Upper lobe of right lung (tissue), 1 donor: ENCODE data around the gene CDH13. TPM values are rescaled to one million over a fixed set of nuclear protein-coding genes. Genes with fewer than 3 reads are reported as not detected.

Source experiments
- ATAC-seq: fragments of 200-7000 bp; cut with Tn5 transposase; one replicate; pipeline ENCODE4 v1.9.1; 2020; ENCODE audit warnings: mild to moderate bottlenecking, moderate library complexity
- DNase-seq: peaks from one replicate; pipeline ENCODE4 v3.0.0-alpha.2; 2020
- H3K27ac ChIP-seq: fragments of 200-600 bp; one replicate; pipeline ENCODE4 v1.8.0; 2022
- H3K27me3 ChIP-seq: fragments of 200-600 bp; one replicate; pipeline ENCODE4 v1.8.0; 2022; ENCODE audit warnings: mild to moderate bottlenecking
- H3K36me3 ChIP-seq: fragments of 200-600 bp; one replicate; pipeline ENCODE4 v1.8.0; 2022
- H3K4me1 ChIP-seq: fragments of 200-600 bp; one replicate; pipeline ENCODE4 v1.8.0; 2022
- H3K4me3 ChIP-seq: fragments of 200-600 bp; one replicate; pipeline ENCODE4 v1.8.0; 2022; ENCODE audit warnings: mild to moderate bottlenecking
- H3K9me3 ChIP-seq: fragments of 200-600 bp; one replicate; pipeline ENCODE4 v1.8.0; 2022
- CTCF ChIP-seq: fragments of 200-600 bp; IDR thresholded peaks from one replicate; pipeline ENCODE4 v1.8.0; 2022; ENCODE audit warnings: antibody characterized with exemption
- intact Hi-C: fragments of 100-400 bp; cut with DNase I; formaldehyde crosslinking; loops from one replicate; pipeline ENCODE4 v1.11.0; 2022
- total RNA-seq: library from RNA; stranded (reverse); fragmentation: NEBNext Ultra II Directional; extraction: Animal tissue kit (Norgen Biotek cat#: 25700); gene quantifications from one replicate; pipeline ENCODE4 v1.2.1, GENCODE V29; 2021
- donor health status: DM: no; HTN: yes; CAD: no; lungs with severe emphysema.

Gene CDH13
- total RNA-seq, 1 donor from 2014 or later: 27.2 TPM

GRCh38 chr16:82748026-82748425, 121.3 kb downstream of the CDH13 start:
- ATAC-seq: no peak
- DNase-seq: no peak
- H3K4me3 ChIP-seq: no peak overlapping the region
- intact Hi-C loops: no loop called here
- no peaks in the 10 kb centered on the region for H3K4me1 ChIP-seq
- no peaks in the 10 kb centered on the region for H3K9me3 ChIP-seq
- TF ChIP-seq CTCF: no peak
- H3K27ac ChIP-seq: no peak overlapping the region
- H3K36me3 ChIP-seq: no peaks in the 10 kb centered on the region
- H3K27me3 ChIP-seq: no peaks in the 10 kb centered on the region

DNA sequence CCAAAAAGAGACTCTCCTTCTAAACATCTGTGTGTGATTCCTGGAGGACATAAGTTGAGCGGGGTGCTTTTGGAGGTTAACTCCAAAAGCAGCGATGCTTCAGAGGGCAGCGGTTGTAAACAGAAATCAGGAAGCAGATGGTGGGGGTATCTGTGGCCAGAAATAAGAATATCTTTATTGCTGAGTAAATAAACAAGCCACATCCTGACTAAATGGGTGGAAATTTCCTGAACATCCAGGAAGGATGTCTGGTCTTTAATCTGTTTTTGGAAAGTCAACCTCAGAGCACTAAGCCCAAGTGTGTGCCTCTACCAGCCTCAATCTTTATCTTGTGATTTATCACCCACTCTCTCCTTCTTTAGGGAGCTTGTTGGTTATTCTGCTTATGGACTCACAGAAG, 123.3 kb downstream of the CDH13 start:
- DNase-seq (no peak), ATAC-seq (no peak)
- no peaks in the 10 kb centered on the region for H3K9me3 ChIP-seq
- intact Hi-C loops: no loop called here
- no peak overlapping the region for H3K27ac ChIP-seq
- H3K36me3 ChIP-seq: no peaks in the 10 kb centered on the region
- no peaks in the 10 kb centered on the region for H3K4me1 ChIP-seq
- H3K4me3 ChIP-seq: no peak overlapping the region
- H3K27me3 ChIP-seq: no peaks in the 10 kb centered on the region
- no peak for TF ChIP-seq CTCF

DNA sequence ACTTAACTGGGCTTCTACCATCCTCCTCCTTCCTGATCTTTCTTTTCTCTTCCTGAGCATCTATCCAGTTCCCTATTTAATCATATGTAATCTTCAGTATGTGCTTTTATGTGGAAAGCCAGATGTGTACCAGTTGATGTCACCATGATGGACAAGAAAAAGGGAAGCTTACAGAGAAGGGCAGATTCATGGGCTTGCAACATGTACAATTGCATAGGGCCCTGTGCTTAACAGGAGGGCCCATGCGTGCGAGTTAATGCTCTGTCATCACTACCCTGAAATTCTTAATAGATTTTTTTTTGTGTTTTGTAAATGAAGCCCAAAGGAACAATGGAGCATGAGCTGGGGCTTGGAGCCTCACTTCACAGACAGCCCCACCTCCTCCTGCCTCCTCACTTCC, 124.3 kb downstream of the CDH13 start:
- Histone ChIP-seq H3K27ac (no peak overlapping the region), H3K36me3 (no peaks in the 10 kb centered on the region), H3K27me3 (no peaks in the 10 kb centered on the region), H3K9me3 (no peaks in the 10 kb centered on the region), H3K4me3 (no peak overlapping the region), H3K4me1 (no peaks in the 10 kb centered on the region)
- no peak for ATAC-seq
- no peak for DNase-seq
- intact Hi-C loops: no loop called here
- no peak for TF ChIP-seq CTCF

GRCh38 chr16:82752172-82752571, 125.4 kb downstream of the CDH13 start:
- H3K27ac ChIP-seq: no peak overlapping the region
- no peak overlapping the region for H3K4me3 ChIP-seq
- H3K9me3 ChIP-seq: no peaks in the 10 kb centered on the region
- no peaks in the 10 kb centered on the region for H3K4me1 ChIP-seq
- H3K36me3 ChIP-seq: no peaks in the 10 kb centered on the region
- H3K27me3 ChIP-seq: no peaks in the 10 kb centered on the region
- intact Hi-C loops: no loop called here
- ATAC-seq (no peak), DNase-seq (no peak)
- no peak for TF ChIP-seq CTCF

DNA sequence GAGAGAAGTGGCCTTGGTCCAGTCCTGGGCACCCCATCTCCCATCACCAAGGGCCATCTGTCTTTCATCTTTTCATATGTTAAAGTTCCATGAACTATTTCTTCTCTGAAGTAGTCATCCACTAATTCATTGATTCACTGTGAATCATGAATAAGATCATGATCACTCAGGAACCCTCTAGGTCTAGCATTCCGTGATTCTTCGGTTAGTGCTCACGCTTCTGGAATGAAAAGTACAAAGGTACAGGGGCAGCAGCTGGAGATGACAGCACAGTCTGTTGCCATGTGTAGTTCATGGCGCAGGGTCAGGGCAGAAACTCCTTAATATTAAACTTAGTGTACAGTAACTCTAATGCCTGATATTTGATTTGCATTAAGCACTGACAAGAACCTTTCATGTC, 127.1 kb downstream of the CDH13 start:
- no peak for ATAC-seq
- intact Hi-C loops: no loop called here
- no peak for DNase-seq
- no peaks in the 10 kb centered on the region for H3K27me3 ChIP-seq
- H3K4me1 ChIP-seq: no peaks in the 10 kb centered on the region
- no peaks in the 10 kb centered on the region for H3K36me3 ChIP-seq
- no peak overlapping the region for H3K27ac ChIP-seq
- H3K9me3 ChIP-seq: no peaks in the 10 kb centered on the region
- H3K4me3 ChIP-seq: no peak overlapping the region
- TF ChIP-seq CTCF: no peak
